GM19023 (cell line): ENCODE results near the gene RAB1A.

ENCODE experiments used
- ATAC-seq: cut with Tn5 transposase; IDR thresholded peaks from one replicate; pipeline ENCODE4 v1.9.1; 2021; ENCODE audit warnings: mild to moderate bottlenecking, moderate library complexity; ENCODE audit not compliant: unreplicated experiment

The RAB1A gene

GRCh38 chr2:65062843-65063825 is 66.8 kb downstream of the RAB1A start:
- ATAC-seq = no peak

- no peak for ATAC-seq
Measured at GRCh38 chr2:65061910-65062339, 68.0 kb downstream of the RAB1A start.

- no peak for ATAC-seq
Measured at GRCh38 chr2:65061146-65061909, 68.6 kb downstream of the RAB1A start.

- no peak for ATAC-seq
Measured at GRCh38 chr2:65059071-65059470, 70.8 kb downstream of the RAB1A start.

- ATAC-seq = no peak
Measured at GRCh38 chr2:65057391-65058052, 72.4 kb downstream of the RAB1A start.

GRCh38 chr2:65057054-65057375 is 72.9 kb downstream of the RAB1A start:
- ATAC-seq = no peak

GRCh38 chr2:65056215-65057053 is 73.5 kb downstream of the RAB1A start, which contains the start of gene CEP68:
Gene CEP68 (plus strand): TSS chr2:65056416. CDS start chr2:65069445, 13,029 bp downstream.
- ATAC-seq = peak; percentile 86

- peak; percentile 39 for ATAC-seq
Measured at GRCh38 chr2:65055422-65056214, 74.3 kb downstream of the RAB1A start.

GRCh38 chr2:65054749-65055421 is 75.0 kb downstream of the RAB1A start:
- ATAC-seq = no peak

GRCh38 chr2:65053199-65053598 is 76.7 kb downstream of the RAB1A start:
- peak; percentile 32 for ATAC-seq

GRCh38 chr2:65050931-65051330 is 79.0 kb downstream of the RAB1A start:
- ATAC-seq = no peak

GRCh38 chr2:65049010-65049639 is 80.8 kb downstream of the RAB1A start:
- ATAC-seq = no peak

- no peak for ATAC-seq
Measured at GRCh38 chr2:65046633-65047407, 83.1 kb downstream of the RAB1A start.

GRCh38 chr2:65045651-65046050 is 84.3 kb downstream of the RAB1A start:
- ATAC-seq = no peak

GRCh38 chr2:65044097-65044735 is 85.7 kb downstream of the RAB1A start:
- no peak for ATAC-seq

GRCh38 chr2:65043001-65043400 is 86.9 kb downstream of the RAB1A start:
- ATAC-seq = no peak
